IMR-90 (cell line): Measurements from ENCODE around the gene CCDC27. TPM values are rescaled to one million over a fixed set of nuclear protein-coding genes. Genes with fewer than 3 reads are reported as not detected.
"Not testable (repeated sequence)": the region's sequence is repeated elsewhere in the genome, so short reads cannot be mapped to it uniquely, and the experiment has no call there.

Source experiments
- ATAC-seq: fragments of 200-7000 bp; cut with Tn5 transposase; 2 replicates; pipeline ENCODE4 v1.9.1; 2020; ENCODE audit warnings: low read depth, mild to moderate bottlenecking, moderate library complexity
- BruUV-seq: library from RNA; stranded (reverse); fragments of 400-500 nt; replicated peaks from 2 replicates; lab custom pipeline; 2021; lab: Mats Ljungman, UMichigan
- CTCF ChIA-PET: fragments of 300-600 bp; formaldehyde crosslinking; extraction: SDS; loops from one replicate; lab custom pipeline; 2021; ENCODE audit warnings: antibody characterized with exemption; lab: Yijun Ruan, JAX
- POLR2A ChIA-PET: fragments of 300-600 bp; sonication (Branson Sonifier 250); formaldehyde crosslinking; loops from one replicate; lab custom pipeline; 2022; ENCODE audit warnings: antibody characterized with exemption; ENCODE audit not compliant: unreplicated experiment; lab: Charles Lee
- DNase-seq: peaks from one replicate; pipeline ENCODE4 v3.0.0; 2013
- H2AFZ ChIP-seq: replicated peaks from 2 replicates; pipeline ENCODE3; 2013; ENCODE audit warnings: low read length, mild to moderate bottlenecking; ENCODE audit not compliant: poor library complexity
- H2AK5ac ChIP-seq: 2 replicates; pipeline ENCODE4 v1.6.1; 2013; ENCODE audit warnings: low read depth, low read length, inconsistent platforms
- H2AK9ac ChIP-seq: replicated peaks from 2 replicates; pipeline ENCODE3; 2013; ENCODE audit warnings: mild to moderate bottlenecking, low read depth, low read length, moderate library complexity; ENCODE audit not compliant: poor library complexity
- H2BK120ac ChIP-seq: 2 replicates; pipeline ENCODE4 v1.6.1; 2013; ENCODE audit warnings: low read depth, low read length, inconsistent platforms
- H2BK15ac ChIP-seq: 3 replicates; pipeline ENCODE4 v1.6.1; 2013; ENCODE audit warnings: low read depth, low read length, inconsistent platforms
- H2BK20ac ChIP-seq: 2 replicates; pipeline ENCODE4 v1.6.1; 2013; ENCODE audit warnings: low read depth, mild to moderate bottlenecking, inconsistent platforms, low read length, moderate library complexity
- H2BK5ac ChIP-seq: 2 replicates; pipeline ENCODE4 v1.6.1; 2013; ENCODE audit warnings: mild to moderate bottlenecking, low read depth, low read length, inconsistent platforms; ENCODE audit not compliant: poor library complexity, severe bottlenecking
- H3K14ac ChIP-seq: replicated peaks from 2 replicates; pipeline ENCODE4 v1.6.1; 2013; ENCODE audit warnings: low read depth, low read length, inconsistent platforms
- H3K18ac ChIP-seq: 2 replicates; pipeline ENCODE4 v1.6.1; 2013; ENCODE audit warnings: low read depth, low read length, control low read depth
- H3K23ac ChIP-seq: 2 replicates; pipeline ENCODE4 v1.6.1; 2013; ENCODE audit warnings: low read depth, low read length, inconsistent platforms
- H3K27ac ChIP-seq: 2 replicates; pipeline ENCODE4 v1.5.1; 2013; ENCODE audit warnings: mild to moderate bottlenecking, control low read depth, low read length; ENCODE audit not compliant: insufficient read depth
- H3K27me3 ChIP-seq: 2 replicates; pipeline ENCODE4 v1.6.1; 2013; ENCODE audit warnings: low read length; ENCODE audit not compliant: control insufficient read depth, insufficient read depth
- H3K36me3 ChIP-seq: 2 replicates; pipeline ENCODE4 v1.6.1; 2013; ENCODE audit warnings: low read length, mixed read lengths; ENCODE audit not compliant: control insufficient read depth, insufficient read depth
- H3K4ac ChIP-seq: 2 replicates; pipeline ENCODE4 v1.6.1; 2013; ENCODE audit warnings: low read depth, low read length, inconsistent platforms
- H3K4me1 ChIP-seq: 2 replicates; pipeline ENCODE4 v1.6.1; 2013; ENCODE audit warnings: low read length, mixed read lengths; ENCODE audit not compliant: control insufficient read depth, insufficient read depth
- H3K4me2 ChIP-seq: 2 replicates; pipeline ENCODE4 v1.6.1; 2013; ENCODE audit warnings: low read depth, mild to moderate bottlenecking, control low read depth, low read length, moderate library complexity
- H3K4me3 ChIP-seq: 2 replicates; pipeline ENCODE4 v1.5.1; 2013; ENCODE audit warnings: low read depth, mild to moderate bottlenecking, control low read depth, low read length, moderate library complexity; ENCODE audit not compliant: insufficient read depth
- H3K56ac ChIP-seq: 2 replicates; pipeline ENCODE4 v1.6.1; 2013; ENCODE audit warnings: low read length, inconsistent platforms; ENCODE audit not compliant: insufficient read depth; ENCODE audit errors: extremely low read depth
- H3K79me1 ChIP-seq, 2 experiments: 2 replicates each; pipeline ENCODE4 v1.6.1; 2013; ENCODE audit warnings: low read length in 2 of 2, inconsistent platforms in 1 of 2, low read depth in 1 of 2
- H3K9ac ChIP-seq: 2 replicates; pipeline ENCODE4 v1.6.1; 2013; ENCODE audit warnings: low read depth, low read length, control low read depth
- H3K9me1 ChIP-seq: 2 replicates; pipeline ENCODE4 v1.6.1; 2013; ENCODE audit warnings: low read length, inconsistent platforms; ENCODE audit not compliant: insufficient read depth
- H3K9me3 ChIP-seq: 2 replicates; pipeline ENCODE4 v1.6.1; 2013; ENCODE audit warnings: low read length; ENCODE audit not compliant: control insufficient read depth, insufficient read depth
- H4K20me1 ChIP-seq: 2 replicates; pipeline ENCODE4 v1.6.1; 2013; ENCODE audit warnings: low read length, inconsistent platforms; ENCODE audit not compliant: insufficient read depth
- H4K5ac ChIP-seq: 2 replicates; pipeline ENCODE4 v1.6.1; 2013; ENCODE audit warnings: mild to moderate bottlenecking, low read depth, low read length, control low read depth
- H4K8ac ChIP-seq, 2 experiments: 2 replicates each; pipeline ENCODE4 v1.6.1; 2013; ENCODE audit warnings: low read depth in 2 of 2, low read length in 2 of 2, control low read depth in 1 of 2, inconsistent platforms in 1 of 2
- H4K91ac ChIP-seq: 2 replicates; pipeline ENCODE4 v1.6.1; 2013; ENCODE audit warnings: low read depth, low read length, inconsistent platforms; ENCODE audit not compliant: insufficient read depth
- WGBS, 2 experiments: methylation state at CpG; one replicate each; pipeline versions ENCODE4 v1.1.5 to v1.1.7; 2013; ENCODE audit warnings: missing lambda C conversion rate in 2 of 2; ENCODE audit not compliant: insufficient read length in 1 of 2; ENCODE audit errors: extremely low coverage in 2 of 2; 5-methylcytosine and 5-hydroxymethylcytosine counted together
- dilution Hi-C: fragments of 300-500 bp; cut with HindIII; formaldehyde crosslinking; loops from one replicate; pipeline ENCODE4 v1.14.3; 2018; ENCODE audit warnings: low sequenced_read_pairs; ENCODE audit not compliant: unreplicated experiment
- in situ Hi-C: fragments of 300-500 bp; cut with MboI; formaldehyde crosslinking; loops from 3 replicates; pipeline ENCODE4 v1.14.3; 2019; ENCODE audit warnings: low sequenced_read_pairs, inconsistent platforms, mixed read lengths
- intact Hi-C: fragments of 100-400 bp; cut with micrococcal nuclease; formaldehyde crosslinking; loops from 2 replicates; pipeline ENCODE4 v1.10.0; 2022
- polyA plus RNA-seq, 3 experiments: library from polyadenylated mRNA; depleted of rRNA; stranded (reverse); fragments of >200 nt; gene quantifications; 2 replicates each; pipeline ENCODE4 v1.2.3, GENCODE V29; 2012; ENCODE audit warnings: low replicate concordance in 1 of 3
- total RNA-seq: library from RNA; depleted of rRNA; stranded (reverse); fragments of >200 nt; gene quantifications from 2 replicates; pipeline ENCODE4 v1.2.3, GENCODE V29; 2012

Gene CCDC27
- total and polyA plus RNA-seq, 2 of the 4 experiments (the other 2 are of a cell fraction), result not detected

DNA sequence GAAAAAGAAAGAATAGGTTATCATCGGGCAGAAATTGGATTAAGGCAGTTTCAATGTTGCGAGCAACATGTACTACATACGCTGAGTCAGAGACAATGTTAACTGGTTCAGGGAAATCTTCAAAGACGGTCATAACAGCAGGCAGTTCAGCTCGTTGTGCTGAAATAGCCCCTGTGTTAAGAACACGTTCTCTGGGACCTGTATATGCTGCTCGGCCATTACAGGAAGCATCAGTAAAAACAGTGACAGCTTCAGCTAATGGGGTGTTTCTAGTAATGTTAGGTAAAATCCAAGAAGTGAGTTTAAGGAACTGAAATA lies 52.3 kb downstream of the CCDC27 start:
- POLR2A ChIA-PET, H3K18ac ChIP-seq: not testable (repeated sequence)
- 100% methylated on average over 3 of the region's 7 CpGs; no CpG with 5 or more reads in 1 of the 2 experiments for WGBS, 2 experiments

More for the DNA sequence above, 52.3 kb downstream of the CCDC27 start:
- H3K9me3 ChIP-seq, H2BK5ac ChIP-seq, CTCF ChIA-PET, H4K8ac ChIP-seq, H2BK120ac ChIP-seq, dilution Hi-C loops, H4K20me1 ChIP-seq, H3K27me3 ChIP-seq, H4K5ac ChIP-seq, H2AK5ac ChIP-seq, H3K4me2 ChIP-seq, H3K36me3 ChIP-seq, H3K4me1 ChIP-seq, H3K27ac ChIP-seq, H2AK9ac ChIP-seq, H3K79me1 ChIP-seq, H3K9ac ChIP-seq, H3K4me3 ChIP-seq, H4K91ac ChIP-seq, H2AFZ ChIP-seq, H3K14ac ChIP-seq, DNase-seq, in situ Hi-C loops, BruUV-seq, H3K23ac ChIP-seq, H2BK15ac ChIP-seq, ATAC-seq, H3K4ac ChIP-seq, H3K56ac ChIP-seq, H2BK20ac ChIP-seq, H3K9me1 ChIP-seq: not testable (repeated sequence)
- intact Hi-C loops, result loop anchor here (5.0 kb wide), 1 partner anchor 352 kb away; the partner anchor contains the start of gene ARHGEF16
